ENCODE data around the gene ANXA4.
"Not testable (repeated sequence)": the region's sequence is repeated elsewhere in the genome, so short reads cannot be mapped to it uniquely, and the experiment has no call there.

Gene ANXA4

GRCh38 chr2:69755862-69756467, 14.0 kb downstream of the ANXA4 start:
- DNase-seq = peak; percentile 70 to 74 (median 74)

- no peak for DNase-seq
Measured at GRCh38 chr2:69762025-69762424, 20.1 kb downstream of the ANXA4 start.

- DNase-seq = peak; percentile 83 to 97 (median 92)
Measured at GRCh38 chr2:69762513-69763494, 20.9 kb downstream of the ANXA4 start.

- DNase-seq = not testable (repeated sequence)
Measured at GRCh38 chr2:69763831-69764230, 21.9 kb downstream of the ANXA4 start.

- DNase-seq = no peak
Measured at GRCh38 chr2:69764286-69765095, 22.6 kb downstream of the ANXA4 start.

- DNase-seq = peak; percentile 55 to 76 (median 66)
Measured at GRCh38 chr2:69765096-69765380, 23.1 kb downstream of the ANXA4 start.

- DNase-seq = no peak
Measured at GRCh38 chr2:69766014-69766413, 24.1 kb downstream of the ANXA4 start.

- no peak for DNase-seq
Measured at GRCh38 chr2:69767034-69767433, 25.1 kb downstream of the ANXA4 start.

GRCh38 chr2:69768235-69768634, 26.3 kb downstream of the ANXA4 start:
- no peak for DNase-seq

GRCh38 chr2:69768789-69769188, 26.9 kb downstream of the ANXA4 start:
- DNase-seq = no peak

- no peak for DNase-seq
Measured at GRCh38 chr2:69769272-69769671, 27.3 kb downstream of the ANXA4 start.

- DNase-seq = peak; percentile 87 to 95 (median 95)
Measured at GRCh38 chr2:69770193-69770702, 28.3 kb downstream of the ANXA4 start.

GRCh38 chr2:69770747-69771146, 28.8 kb downstream of the ANXA4 start:
- DNase-seq = no peak

GRCh38 chr2:69771461-69771860, 29.5 kb downstream of the ANXA4 start:
- no peak for DNase-seq

GRCh38 chr2:69773206-69773605, 31.3 kb downstream of the ANXA4 start:
- DNase-seq = peak; percentile 62 to 70 (median 67)

- DNase-seq = not testable (repeated sequence)
Measured at GRCh38 chr2:69774258-69774983, 32.5 kb downstream of the ANXA4 start.

- peak; percentile 60 to 69 (median 67) for DNase-seq
Measured at GRCh38 chr2:69774984-69775982, 33.3 kb downstream of the ANXA4 start.

GRCh38 chr2:69776886-69777785, 35.2 kb downstream of the ANXA4 start:
- no peak for DNase-seq

GRCh38 chr2:69777786-69778105, 35.8 kb downstream of the ANXA4 start:
- no peak for DNase-seq

All from suppressor macrophage treated with lipopolysaccharide for 1 hour (primary cell).